Activated CD8-positive, alpha-beta T cell treated with anti-CD3 and anti-CD28 coated beads for 36 hours (primary cell): ENCODE data around the gene RAD51B. TPM values are rescaled to one million over a fixed set of nuclear protein-coding genes. Genes with fewer than 3 reads are reported as not detected.

Experiments used
- ATAC-seq: fragments of 200-7000 bp; cut with Tn5 transposase; one replicate; pipeline ENCODE4 v1.10.0; 2021; ENCODE audit warnings: mild to moderate bottlenecking, moderate library complexity
- CTCF ChIA-PET: fragments of 350-600 bp; sonication (Branson Sonifier 250); formaldehyde crosslinking; loops from one replicate; lab custom pipeline; 2021; ENCODE audit warnings: antibody characterized with exemption; lab: Charles Lee
- POLR2A ChIA-PET: fragments of 350-600 bp; sonication (Branson Sonifier 250); formaldehyde crosslinking; loops from one replicate; lab custom pipeline; 2021; ENCODE audit warnings: antibody characterized with exemption; lab: Charles Lee
- DNase-seq: peaks from one replicate; pipeline ENCODE4 v3.0.0-alpha.2; 2020
- H3K27ac Mint-ChIP-seq: one replicate; pipeline ENCODE4 v1.8.0; 2021; ENCODE audit warnings: mild to moderate bottlenecking, mixed read lengths
- H3K27me3 Mint-ChIP-seq: one replicate; pipeline ENCODE4 v1.8.0; 2021; ENCODE audit warnings: mixed read lengths
- H3K36me3 Mint-ChIP-seq: one replicate; pipeline ENCODE4 v1.8.0; 2021; ENCODE audit warnings: low read depth, mixed read lengths
- H3K4me1 Mint-ChIP-seq: one replicate; pipeline ENCODE4 v1.8.0; 2021; ENCODE audit warnings: low read depth, mixed read lengths
- H3K4me3 Mint-ChIP-seq: one replicate; pipeline ENCODE4 v1.8.0; 2021; ENCODE audit warnings: mild to moderate bottlenecking, moderate library complexity, mixed read lengths
- H3K9me3 Mint-ChIP-seq: one replicate; pipeline ENCODE4 v1.8.0; 2021; ENCODE audit warnings: mixed read lengths
- intact Hi-C: fragments of 100-400 bp; cut with micrococcal nuclease; formaldehyde crosslinking; loops from one replicate; pipeline ENCODE4 v1.10.0; 2022
- total RNA-seq, 2 experiments: library from RNA; stranded (reverse); gene quantifications; one replicate each; pipeline ENCODE4 v1.2.3, GENCODE V29; 2021
- TF ChIP-seq, protein P1 (sequence below): fragments of 200-600 bp; IDR thresholded peaks from one replicate; pipeline ENCODE4 v1.8.0; 2022; ENCODE audit warnings: antibody characterized with exemption, mild to moderate bottlenecking

RAD51B gene
- total RNA-seq, 2 experiments from 2014 or later: 38.2 to 40.6 TPM

DNA sequence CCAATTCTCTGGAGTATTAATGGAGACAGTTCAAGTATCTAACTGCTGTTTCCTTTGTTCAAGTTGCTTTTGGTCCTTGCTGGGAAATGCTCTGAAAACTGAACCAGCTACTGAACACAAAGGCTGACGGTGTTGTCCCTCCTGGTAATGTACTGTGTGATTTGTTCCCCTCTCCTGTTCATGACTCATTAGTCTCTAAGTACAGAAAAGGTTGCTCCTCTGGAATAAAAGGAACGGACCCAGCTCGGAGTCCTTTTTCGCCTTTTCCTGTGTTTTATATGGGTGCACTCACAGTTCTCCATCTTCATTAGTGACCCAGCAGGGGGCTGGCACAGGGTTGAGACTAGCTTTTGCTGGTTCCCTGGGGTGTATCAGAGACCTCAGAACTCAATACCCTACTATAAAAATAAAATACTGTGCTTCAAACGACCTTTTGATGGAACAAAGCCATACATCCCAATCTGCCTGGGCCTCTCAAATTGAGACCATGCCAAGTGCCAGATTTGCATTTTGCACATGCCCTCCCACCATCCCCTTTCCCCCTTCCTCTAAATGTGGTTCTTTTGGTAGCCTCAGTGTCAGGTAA lies 269.7 kb downstream of the RAD51B start:
- peaks cover 19% of the 10 kb centered on the region for H3K4me1 Mint-ChIP-seq
- intact Hi-C loops: no loop called here
- DNase-seq (no peak), ATAC-seq (no peak)
- POLR2A ChIA-PET: interaction anchor here (0.7 kb wide), 1 partner anchor 139 kb away, joined by 3 read pairs; no protein-coding TSS in a partner anchor
- no peak overlapping the region for H3K27ac Mint-ChIP-seq
- no peaks in the 10 kb centered on the region for H3K27me3 Mint-ChIP-seq
- CTCF ChIA-PET: interaction anchor here (0.7 to 1.4 kb wide), 4 partner anchors 11 to 734 kb away, joined by 3 to 5 read pairs (median 4); no protein-coding TSS in a partner anchor
- peaks cover 2% of the 10 kb centered on the region for H3K36me3 Mint-ChIP-seq
- TF ChIP-seq, protein P1, sequence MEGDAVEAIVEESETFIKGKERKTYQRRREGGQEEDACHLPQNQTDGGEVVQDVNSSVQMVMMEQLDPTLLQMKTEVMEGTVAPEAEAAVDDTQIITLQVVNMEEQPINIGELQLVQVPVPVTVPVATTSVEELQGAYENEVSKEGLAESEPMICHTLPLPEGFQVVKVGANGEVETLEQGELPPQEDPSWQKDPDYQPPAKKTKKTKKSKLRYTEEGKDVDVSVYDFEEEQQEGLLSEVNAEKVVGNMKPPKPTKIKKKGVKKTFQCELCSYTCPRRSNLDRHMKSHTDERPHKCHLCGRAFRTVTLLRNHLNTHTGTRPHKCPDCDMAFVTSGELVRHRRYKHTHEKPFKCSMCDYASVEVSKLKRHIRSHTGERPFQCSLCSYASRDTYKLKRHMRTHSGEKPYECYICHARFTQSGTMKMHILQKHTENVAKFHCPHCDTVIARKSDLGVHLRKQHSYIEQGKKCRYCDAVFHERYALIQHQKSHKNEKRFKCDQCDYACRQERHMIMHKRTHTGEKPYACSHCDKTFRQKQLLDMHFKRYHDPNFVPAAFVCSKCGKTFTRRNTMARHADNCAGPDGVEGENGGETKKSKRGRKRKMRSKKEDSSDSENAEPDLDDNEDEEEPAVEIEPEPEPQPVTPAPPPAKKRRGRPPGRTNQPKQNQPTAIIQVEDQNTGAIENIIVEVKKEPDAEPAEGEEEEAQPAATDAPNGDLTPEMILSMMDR: no peak
- no peak overlapping the region for H3K4me3 Mint-ChIP-seq
- H3K9me3 Mint-ChIP-seq: peaks cover 2% of the 10 kb centered on the region

DNA sequence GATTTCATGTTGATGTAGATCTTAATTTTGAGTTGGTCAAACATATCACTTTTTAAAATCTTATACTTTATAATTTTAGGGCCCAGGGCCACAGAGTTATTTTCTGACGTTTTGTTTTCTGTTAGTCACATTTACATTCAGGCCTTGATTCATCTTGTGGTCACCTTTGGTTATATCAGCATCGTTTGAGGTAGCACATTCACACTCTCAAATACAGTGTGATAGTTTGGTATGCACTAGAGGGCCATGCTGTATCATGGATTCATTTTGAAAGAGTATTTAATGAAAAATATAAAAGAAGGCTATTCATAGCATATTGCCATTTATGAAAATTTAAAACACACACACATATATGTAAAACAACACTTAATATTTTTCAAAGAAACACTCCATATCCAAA lies 274.6 kb downstream of the RAD51B start:
- ChIA-PET POLR2A (no interaction called here), CTCF (no interaction called here)
- Mint-ChIP-seq H3K4me1 (peaks cover 2% of the 10 kb centered on the region), H3K27me3 (no peaks in the 10 kb centered on the region), H3K36me3 (peaks cover 6% of the 10 kb centered on the region), H3K4me3 (no peak overlapping the region), H3K9me3 (peaks cover 3% of the 10 kb centered on the region), H3K27ac (no peak overlapping the region)
- intact Hi-C loops: no loop called here
- TF ChIP-seq, protein P1: no peak
- DNase-seq (no peak), ATAC-seq (no peak)

- intact Hi-C loops: no loop called here
- DNase-seq: no peak
- Mint-ChIP-seq H3K36me3 (peaks cover 10% of the 10 kb centered on the region), H3K27ac (no peak overlapping the region), H3K4me3 (no peak overlapping the region), H3K27me3 (no peaks in the 10 kb centered on the region), H3K9me3 (peaks cover 7% of the 10 kb centered on the region), H3K4me1 (no peaks in the 10 kb centered on the region)
- CTCF ChIA-PET: interaction anchor here (0.8 kb wide), 1 partner anchor 155 kb away, joined by 4 read pairs; no protein-coding TSS in a partner anchor
- TF ChIP-seq, protein P1: no peak
- POLR2A ChIA-PET: no interaction called here
- ATAC-seq: no peak
Observed at GRCh38 chr14:68094752-68095151, 275.2 kb downstream of the RAD51B start.

DNA sequence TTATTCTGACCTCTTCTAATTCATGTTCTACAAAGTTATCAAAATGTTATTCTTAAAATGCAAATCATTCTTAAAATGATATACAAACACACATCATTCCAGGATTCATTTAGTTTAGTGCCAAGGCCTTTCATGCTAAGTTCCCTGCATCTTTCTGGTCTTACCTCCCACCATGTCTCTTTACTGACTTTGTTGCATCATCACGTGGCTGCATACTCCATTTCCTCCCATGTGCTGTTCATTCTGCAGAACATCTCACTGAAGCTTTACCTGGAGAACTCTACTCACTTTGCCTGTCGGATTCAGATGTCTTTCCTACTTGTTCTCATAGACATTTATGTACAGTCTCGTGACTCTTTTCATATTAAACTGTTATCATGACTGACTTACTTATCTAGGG lies 278.1 kb downstream of the RAD51B start:
- no peak overlapping the region for H3K4me3 Mint-ChIP-seq
- DNase-seq (no peak), ATAC-seq (no peak)
- H3K9me3 Mint-ChIP-seq: peaks cover 27% of the 10 kb centered on the region
- H3K27ac Mint-ChIP-seq: no peak overlapping the region
- TF ChIP-seq, protein P1: no peak
- ChIA-PET CTCF (no interaction called here), POLR2A (interaction anchor here (0.7 kb wide), 1 partner anchor 51 kb away, joined by 3 read pairs; no protein-coding TSS in a partner anchor)
- peaks cover 33% of the 10 kb centered on the region for H3K36me3 Mint-ChIP-seq
- no peaks in the 10 kb centered on the region for H3K4me1 Mint-ChIP-seq
- H3K27me3 Mint-ChIP-seq: no peaks in the 10 kb centered on the region
- intact Hi-C loops: no loop called here

DNA sequence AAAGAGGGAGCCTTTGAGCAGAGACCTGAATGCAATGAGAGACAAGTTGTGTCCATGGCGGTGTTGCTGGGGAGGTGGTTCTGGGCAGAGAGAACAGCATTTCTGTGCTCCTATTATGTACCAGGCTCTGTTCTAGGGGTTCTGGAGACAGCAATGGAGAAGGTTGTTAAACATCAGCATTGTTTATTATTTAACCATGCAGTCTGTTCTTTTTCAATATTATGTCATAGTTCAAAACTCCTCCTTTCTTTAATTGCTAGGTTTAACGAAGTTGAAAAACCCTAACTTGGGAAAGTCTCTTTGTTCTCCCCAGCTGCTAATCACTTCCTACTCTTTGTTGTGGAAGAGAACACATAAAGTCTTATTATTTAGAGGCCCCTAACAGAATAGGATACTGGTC lies 279.3 kb downstream of the RAD51B start:
- H3K36me3 Mint-ChIP-seq: peaks cover 33% of the 10 kb centered on the region
- H3K9me3 Mint-ChIP-seq: peaks cover 28% of the 10 kb centered on the region
- TF ChIP-seq, protein P1: no peak
- ChIA-PET POLR2A (no interaction called here), CTCF (no interaction called here)
- no peak for DNase-seq
- H3K27me3 Mint-ChIP-seq: no peaks in the 10 kb centered on the region
- ATAC-seq: no peak
- no peak overlapping the region for H3K27ac Mint-ChIP-seq
- intact Hi-C loops: no loop called here
- no peaks in the 10 kb centered on the region for H3K4me1 Mint-ChIP-seq
- no peak overlapping the region for H3K4me3 Mint-ChIP-seq
